Measurements from ENCODE around the gene SNRPD1.
"Not testable (repeated sequence)": the region's sequence is repeated elsewhere in the genome, so short reads cannot be mapped to it uniquely, and the experiment has no call there.

The SNRPD1 gene

DNA sequence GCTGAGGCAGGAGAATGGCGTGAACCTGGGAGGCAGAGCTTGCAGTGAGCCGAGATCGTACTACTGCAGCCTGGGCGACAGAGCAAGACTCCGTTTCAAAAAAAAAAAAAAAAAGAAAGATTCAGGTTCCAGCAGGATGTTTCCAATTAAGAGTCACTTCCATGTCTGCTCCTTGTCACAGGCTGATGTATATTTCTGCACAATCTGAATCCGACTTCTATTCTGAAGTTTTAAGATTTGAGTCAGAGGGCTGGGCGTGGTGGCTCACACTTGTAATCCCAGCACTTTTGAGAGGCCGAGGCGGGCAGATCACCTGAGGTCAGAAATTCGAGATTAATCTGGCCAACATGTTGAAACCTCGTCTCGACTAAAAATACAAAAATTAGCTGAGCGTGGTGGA is 24.7 kb downstream of the SNRPD1 start:
- no peak for DNase-seq (ENCODE audit: low read depth)

DNA sequence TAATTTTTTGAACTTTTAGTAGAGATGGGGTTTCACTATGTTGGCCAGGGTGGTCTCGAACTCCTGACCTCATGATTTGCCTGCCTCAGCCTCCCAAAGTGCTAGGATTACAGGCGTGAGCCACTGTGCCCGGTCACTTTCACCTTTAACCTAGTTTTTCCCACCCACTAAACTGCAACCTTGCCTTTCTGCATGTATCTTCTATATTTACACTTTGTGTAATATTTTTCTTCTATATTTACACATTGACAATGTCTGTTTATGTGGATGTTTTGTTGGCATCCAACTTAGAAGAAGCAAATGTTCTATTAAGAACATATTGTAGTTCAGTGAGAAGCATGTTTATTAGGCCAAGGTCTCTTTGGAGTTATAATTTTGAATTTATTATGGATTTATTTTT is 26.7 kb downstream of the SNRPD1 start:
- no peak for DNase-seq (ENCODE audit: low read depth)

DNA sequence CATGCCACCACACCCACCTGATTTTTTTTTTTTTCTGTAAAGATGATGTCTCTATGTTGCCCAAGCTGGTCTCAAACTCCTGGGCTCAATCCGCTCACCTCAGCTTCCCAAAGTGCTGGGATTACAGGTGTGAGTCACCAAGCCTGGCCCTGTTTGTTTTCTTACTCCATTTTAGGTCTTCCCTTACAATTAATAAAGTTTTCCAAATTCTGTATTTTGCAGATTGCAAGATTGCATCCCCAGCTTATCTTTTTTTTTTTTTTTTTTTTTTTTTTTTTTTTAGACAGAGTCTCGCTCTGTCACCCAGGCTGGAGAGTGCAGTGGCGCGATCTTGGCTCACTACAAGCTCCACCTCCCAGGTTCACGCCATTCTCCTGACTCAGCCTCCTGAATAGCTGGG is 28.3 kb downstream of the SNRPD1 start:
- DNase-seq (ENCODE audit: low read depth) = not testable (repeated sequence)

DNA sequence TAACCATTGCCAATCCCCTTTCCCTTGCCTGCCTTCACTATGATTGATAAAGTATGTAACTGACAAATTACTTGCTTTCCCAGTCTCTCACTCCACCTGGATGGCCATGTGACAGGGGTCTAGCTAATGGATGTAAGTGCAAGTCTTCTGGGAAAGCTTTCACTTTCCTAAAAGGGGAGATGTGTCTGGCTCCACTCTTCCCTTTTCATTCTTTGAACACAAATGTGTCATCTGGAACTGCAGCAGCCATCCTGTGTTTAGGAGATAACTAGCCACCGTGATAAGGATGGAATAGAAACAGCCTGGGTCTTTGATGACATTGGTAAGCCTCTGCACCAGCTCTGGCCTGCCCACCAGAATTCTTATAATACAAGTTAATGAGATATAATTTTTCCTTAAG is 38.2 kb downstream of the SNRPD1 start:
- no peak for DNase-seq (ENCODE audit: low read depth)

DNA sequence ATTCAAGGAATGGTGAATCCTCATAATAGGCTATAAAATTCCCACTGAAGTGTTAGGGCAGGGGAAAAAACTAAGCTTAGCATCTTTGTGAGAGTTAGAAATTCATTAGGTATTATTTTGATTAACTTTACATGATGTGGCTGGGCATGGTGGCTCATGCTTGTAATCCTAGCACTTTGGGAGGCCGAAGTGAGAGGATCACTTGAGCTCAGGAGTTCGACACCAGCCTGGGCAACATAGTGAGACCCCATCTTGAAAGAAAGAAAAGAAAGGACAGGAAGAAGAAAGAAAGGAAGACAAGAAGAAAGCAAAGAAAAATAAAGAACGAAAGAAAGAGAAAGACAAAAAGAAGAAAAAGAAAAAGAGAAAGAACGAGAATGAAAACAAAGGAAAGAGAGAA is 40.0 kb downstream of the SNRPD1 start:
- no peak for DNase-seq (ENCODE audit: low read depth)

DNA sequence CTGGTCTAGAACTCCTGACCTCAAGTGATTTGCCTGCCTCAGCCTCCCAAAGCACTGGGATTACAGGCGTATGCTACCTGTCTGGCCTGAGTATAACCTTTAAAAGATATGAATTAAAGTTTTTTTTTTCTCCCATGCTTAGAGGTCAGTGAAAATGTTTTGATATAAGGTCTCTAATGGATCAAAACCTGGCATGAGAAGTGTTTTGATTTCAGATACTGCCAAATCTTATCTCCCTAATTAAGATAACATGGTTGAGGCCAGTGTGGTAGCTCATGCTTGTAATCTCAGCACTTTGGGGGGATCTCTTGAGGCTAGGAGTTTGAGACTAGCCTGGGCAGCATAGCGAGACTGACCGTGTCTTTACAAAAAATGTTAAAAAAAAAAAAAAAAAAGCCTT is 41.2 kb downstream of the SNRPD1 start:
- DNase-seq (ENCODE audit: low read depth) = no peak

DNA sequence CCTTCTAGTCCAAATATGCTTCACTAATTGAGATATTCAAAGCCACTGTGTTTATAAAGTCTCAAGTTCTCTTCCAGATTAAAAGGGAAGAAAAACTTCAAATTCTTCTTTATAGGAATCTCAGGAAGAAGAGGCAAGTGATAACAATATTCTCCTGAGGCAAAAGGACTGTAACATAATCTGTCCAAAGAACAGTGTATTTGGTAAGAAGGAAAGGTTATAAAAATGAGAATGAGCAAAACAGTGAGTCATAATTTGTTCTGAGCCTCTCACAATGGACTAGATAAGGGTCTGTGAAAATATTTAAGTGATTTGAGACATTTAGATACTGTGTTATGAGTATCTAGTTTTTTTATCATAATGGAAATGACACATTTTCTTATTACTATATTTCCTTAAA is 44.3 kb downstream of the SNRPD1 start:
- DNase-seq (ENCODE audit: low read depth) = no peak

DNA sequence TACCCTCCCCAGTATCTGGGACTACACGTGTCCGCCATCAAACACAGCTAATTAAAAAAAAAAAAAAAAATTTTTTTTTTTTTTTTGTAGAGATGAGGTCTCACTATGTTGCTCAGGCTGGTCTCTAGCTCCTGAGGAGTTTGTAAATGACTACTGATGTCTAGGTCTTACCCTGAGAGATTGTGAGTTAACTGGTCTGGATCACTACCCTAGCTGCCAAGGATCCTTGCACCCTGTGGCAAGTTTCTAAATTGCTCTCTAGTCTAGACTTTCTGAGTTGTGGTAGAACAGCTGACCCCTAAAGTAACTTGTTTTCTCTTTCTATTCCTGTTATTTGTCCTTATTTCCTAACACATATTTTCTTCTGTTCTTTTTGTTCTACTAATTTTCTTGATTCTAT is 48.0 kb downstream of the SNRPD1 start:
- DNase-seq (ENCODE audit: low read depth) = no peak

DNA sequence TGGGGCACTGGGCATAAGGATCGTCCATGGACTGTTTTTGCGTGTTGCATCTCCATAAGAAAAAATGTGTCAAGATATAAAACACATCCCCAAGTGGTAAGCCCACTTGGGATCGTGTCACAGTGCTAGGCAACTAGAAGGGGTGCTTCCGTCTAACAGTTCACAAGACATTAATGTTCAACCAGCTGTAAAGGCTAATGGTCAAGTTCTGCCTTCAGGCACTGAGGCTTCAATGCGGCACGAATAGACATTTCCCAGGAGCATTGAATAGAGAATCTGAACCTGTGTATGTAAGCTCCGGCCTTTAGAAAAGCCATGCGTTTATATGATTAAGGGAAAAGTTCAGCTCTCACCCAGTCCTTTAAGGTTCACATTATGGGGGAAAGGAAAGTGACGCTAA is 50.5 kb downstream of the SNRPD1 start:
- DNase-seq (ENCODE audit: low read depth) = no peak

DNA sequence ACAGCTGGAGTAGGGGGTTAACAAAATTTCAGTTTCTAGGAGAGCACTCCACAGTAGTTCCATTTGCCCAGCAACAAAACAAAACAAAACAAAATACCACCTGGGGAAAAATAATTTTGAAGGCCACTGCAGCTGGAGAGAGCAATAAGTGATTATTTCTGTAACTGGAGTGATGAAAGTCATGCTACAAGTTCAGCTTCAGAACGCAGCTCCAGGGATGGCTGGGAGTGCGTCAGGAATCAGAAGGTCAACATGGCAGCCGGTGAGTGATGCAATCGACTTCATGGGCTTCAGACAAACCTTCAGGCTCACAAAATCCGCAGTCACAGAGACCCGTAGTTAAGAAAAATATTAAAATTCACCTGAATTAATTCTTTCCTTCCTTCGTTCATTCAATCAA is 51.5 kb downstream of the SNRPD1 start:
- no peak for DNase-seq (ENCODE audit: low read depth)

DNA sequence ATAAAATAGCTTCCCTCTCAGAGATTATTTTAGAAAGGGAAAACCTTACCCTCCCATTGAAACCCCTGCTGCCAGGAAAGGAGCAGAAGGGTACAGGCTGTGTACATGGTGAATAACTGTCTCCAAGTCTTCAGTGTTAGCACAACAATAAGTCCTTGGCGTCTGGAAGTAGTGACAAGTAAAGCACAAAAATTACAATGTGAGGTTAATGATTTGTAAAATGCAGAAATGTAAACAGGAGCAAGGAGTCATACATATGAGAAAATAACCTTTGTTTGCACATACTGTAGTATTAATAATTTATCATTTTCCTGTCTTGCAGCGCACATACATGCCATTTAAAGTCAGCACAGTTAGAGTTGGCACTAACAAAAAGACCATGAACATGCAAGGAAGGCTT is 52.0 kb downstream of the SNRPD1 start:
- DNase-seq (ENCODE audit: low read depth) = no peak

DNA sequence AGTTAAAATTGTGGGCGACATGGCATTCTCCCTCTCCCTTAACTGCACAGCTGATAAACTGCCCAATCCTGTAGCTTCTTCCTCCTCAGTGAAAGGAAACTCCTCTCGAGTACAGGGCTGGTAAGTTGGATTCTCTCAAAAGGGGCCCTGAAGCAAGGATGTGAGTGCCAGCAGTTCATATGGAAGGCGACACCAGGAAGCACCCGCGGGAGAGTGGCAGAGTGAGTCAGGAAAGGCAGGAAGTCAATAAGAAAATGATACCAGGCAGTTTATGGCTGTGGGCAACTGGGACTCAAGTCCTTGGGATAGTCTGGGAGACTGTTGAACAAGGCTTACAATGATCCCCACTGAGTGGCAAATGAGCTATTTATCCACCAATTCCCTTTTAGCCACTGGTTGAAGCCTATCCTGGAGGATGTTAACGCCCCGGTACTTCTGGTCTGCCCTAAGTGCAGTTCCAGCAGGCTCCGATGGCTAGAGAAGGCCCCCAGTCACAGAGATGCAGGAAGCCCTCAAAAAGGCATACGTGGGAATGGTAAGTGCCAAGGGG is 57.7 kb downstream of the SNRPD1 start:
- no peak for DNase-seq (ENCODE audit: low read depth)

DNA sequence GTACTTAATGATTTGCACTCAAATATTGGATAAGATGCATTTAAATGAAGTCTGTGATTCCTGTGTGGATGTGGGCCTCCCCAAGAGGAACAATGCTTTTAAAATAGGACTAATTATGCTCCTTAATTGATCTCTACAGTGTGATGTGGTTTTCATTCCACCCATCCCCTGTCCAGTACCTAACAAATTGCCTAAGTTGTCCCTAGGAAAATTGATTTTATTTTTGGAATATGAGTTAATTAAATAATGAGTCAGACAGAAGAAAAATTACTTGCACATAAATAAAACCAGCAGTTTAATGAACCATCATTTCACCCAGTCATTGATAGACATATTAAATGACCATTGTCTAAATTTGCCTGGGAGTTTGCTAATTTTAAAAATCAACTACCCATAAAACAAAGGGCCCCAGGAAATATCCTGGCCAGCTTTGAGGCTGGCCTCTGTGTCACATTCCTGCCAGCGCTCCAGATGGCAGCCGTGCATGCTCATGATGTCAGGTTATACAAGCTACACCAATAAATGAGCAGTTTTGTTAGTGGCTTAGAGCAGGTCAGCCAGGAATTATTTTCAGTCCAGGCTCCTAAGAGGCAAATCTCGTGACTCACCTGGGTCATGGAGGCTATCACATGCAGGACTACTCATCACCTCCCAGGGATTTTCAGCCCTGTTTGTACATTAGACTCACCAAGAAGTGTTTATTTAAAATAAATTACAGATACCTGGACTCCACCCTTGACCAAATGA is 60.6 kb downstream of the SNRPD1 start:
- DNase-seq (ENCODE audit: low read depth) = no peak

DNA sequence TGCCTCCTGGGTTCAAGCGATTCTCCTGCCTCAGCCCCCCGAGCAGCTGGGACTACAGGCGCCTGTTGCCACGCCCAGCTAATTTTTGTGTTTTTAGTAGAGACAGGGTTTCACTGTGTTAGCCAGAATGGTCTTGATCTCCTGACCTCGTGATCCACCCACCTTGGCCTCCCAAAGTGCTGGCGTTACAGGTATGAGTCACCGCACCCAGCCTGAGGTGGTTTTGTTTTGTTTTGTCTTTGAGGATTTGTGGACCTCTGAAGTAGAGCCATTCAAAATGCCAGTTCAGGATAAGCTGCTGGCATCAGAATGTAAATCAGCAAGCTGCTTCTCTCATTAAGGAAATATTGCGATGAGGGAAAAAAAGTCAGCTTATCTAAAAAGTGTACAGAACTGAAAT is 63.2 kb downstream of the SNRPD1 start:
- not testable (repeated sequence) for DNase-seq (ENCODE audit: low read depth)

DNA sequence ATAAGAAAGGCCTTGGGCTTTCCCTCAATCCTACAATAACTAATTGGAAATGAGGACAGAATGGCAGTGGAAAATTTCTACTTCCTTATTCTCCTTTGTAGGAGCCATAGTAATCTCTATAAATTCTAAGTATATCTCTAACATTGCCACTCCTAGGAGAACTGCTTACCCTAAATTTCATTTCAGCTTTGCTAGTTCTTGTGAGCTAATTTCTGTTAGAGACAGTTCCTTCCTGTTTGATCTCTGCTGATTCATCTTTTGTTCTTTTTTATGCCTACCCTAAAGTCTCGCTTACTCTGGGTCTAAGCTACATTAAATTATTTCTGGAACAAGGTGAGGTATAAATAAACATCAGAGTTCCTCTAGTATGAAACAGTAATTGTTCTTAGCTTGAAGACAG is 66.7 kb downstream of the SNRPD1 start:
- DNase-seq (ENCODE audit: low read depth) = no peak

DNA sequence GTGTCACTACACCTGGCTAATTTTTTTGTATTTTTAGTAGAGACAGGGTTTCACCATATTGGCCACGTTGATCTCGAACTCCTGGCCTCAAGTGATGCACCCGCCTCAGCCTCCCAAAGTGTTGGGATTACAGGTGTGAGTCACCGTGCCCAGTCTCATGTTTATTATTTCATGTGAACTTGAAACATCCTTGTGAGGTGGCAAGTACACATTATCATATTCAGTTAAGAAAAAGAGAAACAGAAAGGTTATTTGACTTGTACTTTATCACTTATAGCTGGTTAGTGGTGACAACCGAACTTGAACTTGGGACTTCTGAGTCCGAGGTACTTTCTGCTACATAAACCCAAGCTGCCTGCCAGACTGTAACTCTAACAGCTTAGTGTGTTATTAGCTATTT is 68.0 kb downstream of the SNRPD1 start:
- no peak for DNase-seq (ENCODE audit: low read depth)

DNA sequence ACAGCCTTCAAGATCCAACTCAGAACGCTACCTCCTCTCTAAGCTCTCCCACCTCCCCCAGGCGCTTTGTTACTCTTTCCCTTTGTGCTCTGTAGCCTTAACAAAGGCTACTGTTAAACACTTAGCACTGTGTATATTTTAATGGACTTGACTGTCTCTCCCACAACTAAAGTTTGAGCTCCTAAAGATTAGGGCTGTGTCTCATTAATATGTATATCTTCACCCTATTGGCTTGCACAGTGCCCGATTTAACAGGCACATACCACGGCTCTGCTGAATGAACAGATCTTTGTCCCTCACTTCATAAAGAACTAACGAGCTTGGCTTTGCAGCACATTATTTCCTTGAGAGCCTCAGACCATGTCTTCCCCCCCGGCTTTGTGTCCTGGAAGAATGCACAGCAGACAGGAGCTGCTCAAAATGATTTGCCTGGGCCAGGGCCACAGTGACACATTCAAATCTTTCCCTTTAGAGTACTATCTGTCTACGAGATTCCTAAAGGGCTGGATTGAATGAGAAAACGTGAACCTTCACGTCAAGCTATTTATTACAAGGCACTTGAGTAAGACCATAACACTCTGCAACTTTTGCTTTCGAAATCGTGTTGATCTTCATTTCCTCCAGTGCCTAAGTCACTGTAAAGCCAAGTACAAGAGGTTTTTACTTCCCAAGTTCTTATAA is 70.4 kb downstream of the SNRPD1 start:
- DNase-seq (ENCODE audit: low read depth) = no peak

All from T follicular helper cell (primary cell).